ENCODE results near the gene NDRG3. TPM values are rescaled to one million over a fixed set of nuclear protein-coding genes. Genes with fewer than 3 reads are reported as not detected.
A peak's percentile ranks its signal among the peaks of the same experiment; 100 is the strongest.

The NDRG3 gene
- total and polyA plus RNA-seq, 2 of the 4 experiments (the other 2 are of a cell fraction): 24.8 to 34.2 TPM

DNA sequence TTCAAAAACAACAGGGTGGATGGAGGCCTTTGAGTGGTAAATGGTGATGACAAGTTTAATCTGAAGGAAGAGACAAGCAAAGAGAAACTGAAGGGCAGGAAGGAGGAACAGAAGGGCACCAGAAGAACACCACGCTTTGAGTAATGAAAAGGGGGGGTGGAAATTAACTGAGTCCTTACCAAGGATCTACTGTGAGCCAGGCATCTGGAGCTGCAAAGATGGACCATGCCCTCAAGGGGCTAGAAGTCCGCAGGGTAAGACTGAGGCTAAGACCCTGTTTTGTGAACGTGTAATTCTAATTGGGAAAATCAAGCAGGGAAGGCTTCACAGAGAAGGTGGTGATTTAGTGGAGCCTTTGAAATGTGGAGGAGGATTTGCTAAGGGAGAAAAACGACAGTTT lies 1.6 kb downstream of the NDRG3 start:
- no peaks in the 10 kb centered on the region for H3K9me3 ChIP-seq (ENCODE audit: control insufficient read depth, insufficient read depth, low read length)
- no peak overlapping the region for H4K91ac ChIP-seq (ENCODE audit: insufficient read depth, low read depth, low read length)
- H2BK5ac ChIP-seq (ENCODE audit: low read depth, low read length, poor library complexity, severe bottlenecking): no peak overlapping the region
- H3K56ac ChIP-seq (ENCODE audit: extremely low read depth, insufficient read depth, low read length): no peak overlapping the region
- CTCF ChIA-PET: interaction anchor here (0.9 to 1.6 kb wide), 2 partner anchors 11 to 29 kb away, joined by 4 to 8 read pairs; partner anchors contain the start of gene DSN1
- H3K27ac ChIP-seq (ENCODE audit: insufficient read depth, low read length): no peak overlapping the region
- H3K79me1 ChIP-seq (ENCODE audit: low read depth in 1 of 2, low read length in 2 of 2): peaks cover 15 to 17% of the 10 kb centered on the region in 2 experiments; a peak in 3 of 4 replicates
- H3K36me3 ChIP-seq (ENCODE audit: control insufficient read depth, insufficient read depth, low read length): no peaks in the 10 kb centered on the region
- BruUV-seq (replicated peaks): no TSS peak
- DNase-seq (no peak), ATAC-seq (ENCODE audit: low read depth) (no peak)
- 88% methylated on average over 2 of the region's 4 CpGs; no CpG with 5 or more reads in 1 of the 2 experiments for WGBS, 2 experiments (ENCODE audit: extremely low coverage in 2 of 2, insufficient read length in 1 of 2)
- no peaks in the 10 kb centered on the region for H3K9me1 ChIP-seq (ENCODE audit: insufficient read depth, low read length)
- peak overlapping the region; percentile 69; the same call in 1 of the 2 replicates for H3K23ac ChIP-seq (ENCODE audit: low read depth, low read length)
- no peak overlapping the region for H2AK5ac ChIP-seq (ENCODE audit: low read depth, low read length)
- H2AFZ ChIP-seq (replicated peaks; ENCODE audit: low read length, poor library complexity): no peak overlapping the region
- H3K18ac ChIP-seq (ENCODE audit: low read depth, low read length): no peak overlapping the region
- no peak overlapping the region; the same call in 1 of the 2 replicates for H3K4ac ChIP-seq (ENCODE audit: low read depth, low read length)
- intact Hi-C loops (cut with micrococcal nuclease) (no loop called here), dilution Hi-C loops (cut with HindIII; ENCODE audit: low sequenced_read_pairs, unreplicated experiment) (no loop called here), in situ Hi-C loops (cut with MboI; ENCODE audit: low sequenced_read_pairs) (no loop called here)
- no peaks in the 10 kb centered on the region for H3K27me3 ChIP-seq (ENCODE audit: control insufficient read depth, insufficient read depth, low read length)
- H2BK15ac ChIP-seq (ENCODE audit: low read depth, low read length): no peak overlapping the region
- H3K4me2 ChIP-seq (ENCODE audit: low read depth, low read length): no peak overlapping the region; the same call in 1 of the 2 replicates
- no peak overlapping the region for H3K4me3 ChIP-seq (ENCODE audit: insufficient read depth, low read depth, low read length)
- TF ChIP-seq MXI1 (IDR thresholded peaks at IDR 0.05; ENCODE audit: borderline replicate concordance, low read depth, low read length): no peak
- no peak for TF ChIP-seq MAFK (IDR thresholded peaks at IDR 0.05; ENCODE audit: low read depth, low read length)
- TF ChIP-seq RAD21 (IDR thresholded peaks at IDR 0.05; ENCODE audit: low read length): no peak
- POLR2A ChIA-PET (ENCODE audit: unreplicated experiment): interaction anchor here (0.8 kb wide), 1 partner anchor 10 kb away, joined by 5 read pairs; no protein-coding TSS in a partner anchor
- no peak overlapping the region for H2BK120ac ChIP-seq (ENCODE audit: low read depth, low read length)
- no peak overlapping the region for H4K8ac ChIP-seq (ENCODE audit: low read depth in 2 of 2, low read length in 2 of 2)
- no peak overlapping the region for H2BK20ac ChIP-seq (ENCODE audit: low read depth, low read length)
- H4K5ac ChIP-seq (ENCODE audit: low read depth, low read length): no peak overlapping the region
- H2AK9ac ChIP-seq (replicated peaks; ENCODE audit: low read depth, low read length, poor library complexity): no peak overlapping the region
- no peak overlapping the region for H3K14ac ChIP-seq (replicated peaks; ENCODE audit: low read depth, low read length)
- H3K4me1 ChIP-seq (ENCODE audit: control insufficient read depth, insufficient read depth, low read length): peaks cover 2% of the 10 kb centered on the region; the same call in 1 of the 2 replicates
- no peak overlapping the region for H3K9ac ChIP-seq (ENCODE audit: low read depth, low read length)
- H4K20me1 ChIP-seq (ENCODE audit: insufficient read depth, low read length): no peaks in the 10 kb centered on the region; the same call in 1 of the 2 replicates
